GM19463 (cell line): ENCODE results near the gene TNFSF12.

Experiments used
- ATAC-seq: cut with Tn5 transposase; IDR thresholded peaks from one replicate; pipeline ENCODE4 v1.9.1; 2021; ENCODE audit warnings: mild to moderate bottlenecking, moderate library complexity; ENCODE audit not compliant: unreplicated experiment

Gene TNFSF12, protein sequence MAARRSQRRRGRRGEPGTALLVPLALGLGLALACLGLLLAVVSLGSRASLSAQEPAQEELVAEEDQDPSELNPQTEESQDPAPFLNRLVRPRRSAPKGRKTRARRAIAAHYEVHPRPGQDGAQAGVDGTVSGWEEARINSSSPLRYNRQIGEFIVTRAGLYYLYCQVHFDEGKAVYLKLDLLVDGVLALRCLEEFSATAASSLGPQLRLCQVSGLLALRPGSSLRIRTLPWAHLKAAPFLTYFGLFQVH

DNA sequence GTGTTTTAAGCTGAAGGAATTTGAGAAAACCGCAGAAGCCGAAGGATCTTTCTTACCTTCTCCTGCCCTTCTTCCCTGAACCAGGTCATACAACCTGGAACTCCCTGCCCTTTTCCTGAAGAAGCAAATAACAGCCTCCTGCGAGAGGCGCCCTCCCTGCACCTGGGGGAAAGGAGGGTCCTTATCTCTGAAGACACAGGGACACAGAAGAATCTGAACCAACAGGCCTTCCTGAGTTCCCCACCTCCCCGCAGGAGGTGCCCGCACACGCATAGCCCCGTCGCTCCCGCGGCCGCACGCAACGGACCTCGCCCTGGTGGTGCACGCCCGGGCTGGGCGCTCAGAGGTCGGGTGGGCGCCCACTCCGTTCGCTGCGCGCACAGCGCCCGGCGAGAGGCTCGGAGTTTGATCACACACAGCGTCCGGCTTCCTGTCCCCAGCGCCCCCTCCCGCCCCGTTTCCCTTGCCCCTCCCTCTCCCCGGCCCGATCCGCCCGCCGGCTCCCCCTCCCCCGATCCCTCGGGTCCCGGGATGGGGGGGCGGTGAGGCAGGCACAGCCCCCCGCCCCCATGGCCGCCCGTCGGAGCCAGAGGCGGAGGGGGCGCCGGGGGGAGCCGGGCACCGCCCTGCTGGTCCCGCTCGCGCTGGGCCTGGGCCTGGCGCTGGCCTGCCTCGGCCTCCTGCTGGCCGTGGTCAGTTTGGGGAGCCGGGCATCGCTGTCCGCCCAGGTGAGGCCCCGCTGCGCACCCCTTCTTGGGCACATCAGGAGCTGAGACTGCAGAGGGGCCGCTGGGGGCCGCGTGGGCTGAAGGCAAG lies at the start of gene TNFSF12:
Gene TNFSF12 (plus strand): TSS at position 474 of the 816 bp plus-strand sequence. CDS start 96 bp downstream, at position 570.
- ATAC-seq: no peak

DNA sequence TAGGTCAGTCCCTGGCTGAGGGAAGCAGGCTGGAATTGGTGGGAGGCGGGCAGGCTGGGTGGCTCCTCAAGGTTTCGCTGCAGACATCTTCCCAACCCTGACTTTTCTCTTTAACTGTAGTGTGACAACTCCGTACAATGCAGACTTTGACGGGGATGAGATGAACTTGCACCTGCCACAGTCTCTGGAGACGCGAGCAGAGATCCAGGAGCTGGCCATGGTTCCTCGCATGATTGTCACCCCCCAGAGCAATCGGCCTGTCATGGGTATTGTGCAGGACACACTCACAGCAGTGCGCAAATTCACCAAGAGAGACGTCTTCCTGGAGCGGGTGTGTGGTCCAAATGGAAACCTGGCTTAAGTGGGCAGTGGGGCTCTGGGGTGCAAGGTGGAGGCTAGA lies 49.7 kb upstream of the TNFSF12 start:
- no peak for ATAC-seq

DNA sequence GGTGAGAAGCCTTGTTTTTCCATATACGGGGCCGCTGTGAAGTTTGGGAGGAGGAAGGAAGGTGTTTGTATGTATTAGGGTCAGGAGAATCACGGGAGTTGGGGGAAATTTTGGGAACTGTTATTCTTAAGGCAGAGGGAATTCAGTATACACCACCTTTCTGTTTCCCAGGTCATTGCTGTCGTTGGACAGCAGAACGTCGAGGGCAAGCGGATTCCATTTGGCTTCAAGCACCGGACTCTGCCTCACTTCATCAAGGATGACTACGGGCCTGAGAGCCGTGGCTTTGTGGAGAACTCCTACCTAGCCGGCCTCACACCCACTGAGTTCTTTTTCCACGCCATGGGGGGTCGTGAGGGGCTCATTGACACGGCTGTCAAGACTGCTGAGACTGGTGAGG lies 47.1 kb upstream of the TNFSF12 start:
- ATAC-seq: no peak

DNA sequence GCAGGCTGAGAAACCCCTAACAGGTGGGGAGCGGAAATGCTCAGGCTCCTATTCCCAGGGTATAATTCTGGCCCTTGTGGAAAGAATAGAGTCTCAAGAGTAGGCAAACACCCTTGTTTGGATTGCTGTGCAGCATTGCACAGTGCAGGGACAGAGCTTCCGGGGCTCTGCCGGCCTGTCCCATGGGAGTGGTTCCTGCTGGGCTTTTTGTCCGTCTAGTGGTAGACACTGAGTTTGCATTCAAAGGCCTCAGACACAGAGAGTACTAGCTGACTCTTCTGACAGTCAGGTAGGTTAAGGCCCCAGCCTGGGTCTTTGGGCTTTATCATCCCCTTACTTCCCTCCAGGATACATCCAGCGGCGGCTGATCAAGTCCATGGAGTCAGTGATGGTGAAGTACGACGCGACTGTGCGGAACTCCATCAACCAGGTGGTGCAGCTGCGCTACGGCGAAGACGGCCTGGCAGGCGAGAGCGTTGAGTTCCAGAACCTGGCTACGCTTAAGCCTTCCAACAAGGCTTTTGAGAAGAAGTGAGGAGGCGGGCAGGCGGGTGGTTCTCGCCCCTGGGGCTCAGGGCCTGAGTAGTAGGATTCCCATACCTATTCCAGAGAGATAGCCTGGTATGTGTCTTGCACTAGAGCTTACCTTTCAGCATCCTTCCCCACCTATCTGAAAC lies 46.5 kb upstream of the TNFSF12 start:
- ATAC-seq: no peak

DNA sequence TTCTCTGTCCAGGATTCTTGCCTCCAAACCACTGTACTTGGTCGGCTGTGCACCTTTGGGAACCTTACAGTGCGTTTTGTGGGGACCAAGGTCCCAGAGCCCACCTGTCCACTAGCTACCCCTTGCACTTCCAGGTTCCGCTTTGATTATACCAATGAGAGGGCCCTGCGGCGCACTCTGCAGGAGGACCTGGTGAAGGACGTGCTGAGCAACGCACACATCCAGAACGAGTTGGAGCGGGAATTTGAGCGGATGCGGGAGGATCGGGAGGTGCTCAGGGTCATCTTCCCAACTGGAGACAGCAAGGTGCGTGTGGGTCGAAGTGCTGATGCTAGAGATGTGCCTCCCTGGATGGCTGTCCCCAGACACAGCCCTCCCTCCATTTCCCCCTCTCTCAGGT lies 45.9 kb upstream of the TNFSF12 start:
- ATAC-seq: no peak

DNA sequence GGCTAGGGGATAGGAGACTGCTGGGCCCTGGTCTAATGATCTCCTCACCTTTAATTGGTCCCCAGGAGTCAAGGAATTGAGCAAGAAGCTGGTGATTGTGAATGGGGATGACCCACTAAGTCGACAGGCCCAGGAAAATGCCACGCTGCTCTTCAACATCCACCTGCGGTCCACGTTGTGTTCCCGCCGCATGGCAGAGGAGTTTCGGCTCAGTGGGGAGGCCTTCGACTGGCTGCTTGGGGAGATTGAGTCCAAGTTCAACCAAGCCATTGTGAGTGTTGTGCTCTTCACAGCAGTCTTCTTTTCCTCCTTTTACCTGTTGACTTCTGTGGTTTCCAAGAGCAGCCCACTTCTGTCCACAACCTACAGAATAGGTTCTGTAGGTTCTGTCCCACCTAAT lies 45.3 kb upstream of the TNFSF12 start:
- no peak for ATAC-seq

DNA sequence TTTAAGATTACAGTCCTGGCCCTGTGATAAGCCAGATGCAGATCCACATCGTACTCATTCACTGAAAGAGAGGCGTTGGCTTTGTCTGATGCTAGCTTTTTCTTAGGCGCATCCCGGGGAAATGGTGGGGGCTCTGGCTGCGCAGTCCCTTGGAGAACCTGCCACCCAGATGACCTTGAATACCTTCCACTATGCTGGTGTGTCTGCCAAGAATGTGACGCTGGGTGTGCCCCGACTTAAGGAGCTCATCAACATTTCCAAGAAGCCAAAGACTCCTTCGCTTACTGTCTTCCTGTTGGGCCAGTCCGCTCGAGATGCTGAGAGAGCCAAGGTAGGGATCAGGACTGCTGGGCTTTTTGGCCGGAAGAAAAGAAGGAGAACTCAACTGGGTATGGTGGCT lies 40.7 kb upstream of the TNFSF12 start:
- no peak for ATAC-seq

DNA sequence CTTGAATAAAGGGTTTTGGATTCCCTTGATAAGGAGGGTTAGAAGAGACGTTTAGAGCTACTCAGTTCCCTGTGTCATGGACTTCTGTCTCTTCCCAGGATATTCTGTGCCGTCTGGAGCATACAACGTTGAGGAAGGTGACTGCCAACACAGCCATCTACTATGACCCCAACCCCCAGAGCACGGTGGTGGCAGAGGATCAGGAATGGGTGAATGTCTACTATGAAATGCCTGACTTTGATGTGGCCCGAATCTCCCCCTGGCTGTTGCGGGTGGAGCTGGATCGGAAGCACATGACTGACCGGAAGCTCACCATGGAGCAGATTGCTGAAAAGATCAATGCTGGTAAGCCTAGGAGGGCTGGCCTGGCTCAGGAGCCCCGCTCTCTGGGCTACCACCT lies 40.0 kb upstream of the TNFSF12 start:
- no peak for ATAC-seq

DNA sequence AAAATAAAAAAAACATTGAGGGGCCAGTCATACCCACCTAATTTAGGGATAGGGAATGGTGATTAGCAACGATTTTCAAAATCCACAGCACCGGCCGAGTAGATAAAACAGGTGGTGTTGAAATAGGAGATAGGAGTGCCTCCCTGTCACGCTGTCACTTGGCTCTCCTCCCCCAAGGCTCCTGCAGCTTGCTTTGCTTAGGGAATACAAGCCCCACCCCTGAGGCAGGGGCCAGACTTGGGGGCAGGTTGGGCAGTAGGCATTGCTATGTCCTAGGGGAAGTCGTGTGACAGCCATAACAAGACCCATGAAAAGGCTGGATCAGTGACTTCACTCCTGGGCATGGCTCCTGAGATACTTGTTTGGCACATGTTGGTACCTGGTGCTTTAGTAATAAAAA lies 38.9 kb upstream of the TNFSF12 start:
- no peak for ATAC-seq

DNA sequence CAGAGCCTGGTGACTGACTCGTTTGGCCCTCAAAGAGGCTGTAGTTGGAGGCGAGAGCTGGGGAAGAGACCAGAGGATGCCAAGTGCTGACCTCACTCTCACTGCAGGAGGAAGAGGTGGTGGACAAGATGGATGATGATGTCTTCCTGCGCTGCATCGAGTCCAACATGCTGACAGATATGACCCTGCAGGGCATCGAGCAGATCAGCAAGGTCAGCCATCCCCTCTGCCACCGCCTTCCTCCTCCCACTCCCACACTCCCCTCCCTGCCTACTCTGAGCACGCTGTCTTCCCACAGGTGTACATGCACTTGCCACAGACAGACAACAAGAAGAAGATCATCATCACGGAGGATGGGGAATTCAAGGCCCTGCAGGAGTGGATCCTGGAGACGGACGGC lies 37.8 kb upstream of the TNFSF12 start:
- no peak for ATAC-seq

DNA sequence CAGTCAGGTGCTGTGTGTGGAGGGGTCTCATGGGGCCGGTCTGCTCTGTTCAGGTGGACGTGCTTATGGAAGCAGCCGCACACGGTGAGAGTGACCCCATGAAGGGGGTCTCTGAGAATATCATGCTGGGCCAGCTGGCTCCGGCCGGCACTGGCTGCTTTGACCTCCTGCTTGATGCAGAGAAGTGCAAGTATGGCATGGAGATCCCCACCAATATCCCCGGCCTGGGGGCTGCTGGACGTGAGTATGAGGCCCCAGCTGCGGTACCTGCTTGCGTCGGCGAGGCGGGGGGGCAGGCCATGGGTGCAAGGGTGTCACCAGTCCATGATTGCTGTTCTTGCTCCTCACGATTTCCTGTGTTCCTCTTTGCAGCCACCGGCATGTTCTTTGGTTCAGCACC lies 36.8 kb upstream of the TNFSF12 start:
- no peak for ATAC-seq

DNA sequence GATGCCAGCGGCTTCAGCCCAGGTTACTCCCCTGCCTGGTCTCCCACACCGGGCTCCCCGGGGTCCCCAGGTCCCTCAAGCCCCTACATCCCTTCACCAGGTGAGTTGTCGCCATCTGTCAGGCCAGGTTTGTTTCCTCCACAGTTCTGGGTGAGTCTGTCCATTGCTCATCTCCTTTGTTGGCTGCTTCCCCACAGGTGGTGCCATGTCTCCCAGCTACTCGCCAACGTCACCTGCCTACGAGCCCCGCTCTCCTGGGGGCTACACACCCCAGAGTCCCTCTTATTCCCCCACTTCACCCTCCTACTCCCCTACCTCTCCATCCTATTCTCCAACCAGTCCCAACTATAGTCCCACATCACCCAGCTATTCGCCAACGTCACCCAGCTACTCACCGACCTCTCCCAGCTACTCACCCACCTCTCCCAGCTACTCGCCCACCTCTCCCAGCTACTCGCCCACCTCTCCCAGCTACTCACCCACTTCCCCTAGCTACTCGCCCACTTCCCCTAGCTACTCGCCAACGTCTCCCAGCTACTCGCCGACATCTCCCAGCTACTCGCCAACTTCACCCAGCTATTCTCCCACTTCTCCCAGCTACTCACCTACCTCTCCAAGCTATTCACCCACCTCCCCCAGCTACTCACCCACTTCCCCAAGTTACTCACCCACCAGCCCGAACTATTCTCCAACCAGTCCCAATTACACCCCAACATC lies 35.9 kb upstream of the TNFSF12 start:
- no peak for ATAC-seq

DNA sequence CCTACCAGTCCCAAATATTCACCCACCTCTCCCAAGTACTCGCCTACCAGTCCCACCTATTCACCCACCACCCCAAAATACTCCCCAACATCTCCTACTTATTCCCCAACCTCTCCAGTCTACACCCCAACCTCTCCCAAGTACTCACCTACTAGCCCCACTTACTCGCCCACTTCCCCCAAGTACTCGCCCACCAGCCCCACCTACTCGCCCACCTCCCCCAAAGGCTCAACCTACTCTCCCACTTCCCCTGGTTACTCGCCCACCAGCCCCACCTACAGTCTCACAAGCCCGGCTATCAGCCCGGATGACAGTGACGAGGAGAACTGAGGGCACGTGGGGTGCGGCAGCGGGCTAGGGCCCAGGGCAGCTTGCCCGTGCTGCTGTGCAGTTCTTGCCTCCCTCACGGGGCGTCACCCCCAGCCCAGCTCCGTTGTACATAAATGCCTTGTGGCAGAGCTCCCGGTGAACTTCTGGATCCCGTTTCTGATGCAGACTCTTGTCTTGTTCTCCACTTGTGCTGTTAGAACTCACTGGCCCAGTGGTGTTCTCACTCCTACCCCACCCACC lies 34.9 kb upstream of the TNFSF12 start:
- ATAC-seq: no peak

DNA sequence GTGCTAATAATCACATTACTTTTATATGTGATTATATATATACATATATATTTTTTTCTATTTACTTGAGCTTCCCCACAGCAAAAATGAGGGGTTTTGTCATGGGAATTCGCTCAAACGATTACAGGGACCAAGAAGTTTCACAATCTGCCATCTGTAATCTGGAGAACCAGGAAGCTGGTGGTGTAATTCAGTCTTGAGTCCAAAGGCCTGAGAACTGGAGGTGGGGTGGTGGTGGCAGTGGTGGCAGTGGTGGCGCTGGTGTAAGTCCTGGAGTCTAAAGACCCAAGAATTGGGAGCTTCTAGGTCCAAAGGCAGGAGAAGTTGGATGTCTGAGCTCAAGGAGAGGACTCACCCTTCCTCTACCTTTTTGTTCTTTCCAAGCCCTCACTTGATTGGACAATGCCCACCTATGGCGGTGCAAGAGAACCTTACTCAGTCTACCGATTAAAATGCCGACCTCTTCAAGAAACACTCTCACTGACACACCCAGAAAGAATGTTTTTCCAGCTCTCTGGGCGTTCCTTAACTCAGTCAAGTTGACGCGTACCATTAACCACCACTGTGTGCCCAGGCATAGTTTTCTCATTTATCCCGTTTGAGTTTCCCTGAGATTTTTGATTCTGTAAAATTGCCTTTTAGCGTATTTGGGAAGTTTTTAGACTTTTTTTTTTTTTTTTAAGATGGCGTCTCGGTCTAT lies 32.8 kb upstream of the TNFSF12 start:
- no peak for ATAC-seq

DNA sequence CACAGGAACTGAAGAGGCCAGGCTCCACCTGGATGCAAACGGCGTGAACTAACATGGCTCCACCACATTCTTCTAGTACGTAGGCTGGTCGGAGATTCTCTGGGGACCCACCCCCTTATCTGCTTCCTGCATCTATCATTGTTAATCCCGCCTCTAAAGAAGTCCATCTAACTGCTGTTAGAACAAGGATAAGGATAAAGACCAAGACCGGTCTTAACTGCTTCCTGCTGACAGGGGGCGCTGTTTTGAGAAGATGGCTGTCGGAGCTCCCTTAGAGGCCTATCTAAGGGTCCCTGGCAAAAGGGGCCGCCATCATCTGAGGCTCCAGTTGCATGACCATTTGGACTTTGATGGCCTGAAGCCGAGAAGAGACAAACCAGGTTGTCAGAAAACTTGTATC lies 25.8 kb upstream of the TNFSF12 start:
- no peak for ATAC-seq

DNA sequence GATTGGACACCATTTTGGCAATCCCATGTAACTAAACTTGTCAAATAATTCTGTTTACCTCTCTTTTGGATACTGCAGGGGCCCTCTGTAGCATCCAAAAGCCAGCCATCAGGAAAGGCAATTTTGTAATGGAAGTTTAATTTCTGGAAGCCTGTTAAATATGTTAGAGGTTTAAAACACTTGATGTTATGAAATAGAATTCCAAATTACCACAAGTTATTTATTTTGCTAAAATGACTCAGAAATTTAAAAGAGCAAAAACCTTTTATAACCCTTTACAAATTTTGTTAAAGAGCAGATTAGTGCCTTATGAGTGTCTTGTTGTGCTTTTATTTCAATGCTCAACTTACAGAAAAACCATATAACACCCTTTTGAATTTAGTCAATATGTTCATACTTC lies 20.0 kb upstream of the TNFSF12 start:
- no peak for ATAC-seq

DNA sequence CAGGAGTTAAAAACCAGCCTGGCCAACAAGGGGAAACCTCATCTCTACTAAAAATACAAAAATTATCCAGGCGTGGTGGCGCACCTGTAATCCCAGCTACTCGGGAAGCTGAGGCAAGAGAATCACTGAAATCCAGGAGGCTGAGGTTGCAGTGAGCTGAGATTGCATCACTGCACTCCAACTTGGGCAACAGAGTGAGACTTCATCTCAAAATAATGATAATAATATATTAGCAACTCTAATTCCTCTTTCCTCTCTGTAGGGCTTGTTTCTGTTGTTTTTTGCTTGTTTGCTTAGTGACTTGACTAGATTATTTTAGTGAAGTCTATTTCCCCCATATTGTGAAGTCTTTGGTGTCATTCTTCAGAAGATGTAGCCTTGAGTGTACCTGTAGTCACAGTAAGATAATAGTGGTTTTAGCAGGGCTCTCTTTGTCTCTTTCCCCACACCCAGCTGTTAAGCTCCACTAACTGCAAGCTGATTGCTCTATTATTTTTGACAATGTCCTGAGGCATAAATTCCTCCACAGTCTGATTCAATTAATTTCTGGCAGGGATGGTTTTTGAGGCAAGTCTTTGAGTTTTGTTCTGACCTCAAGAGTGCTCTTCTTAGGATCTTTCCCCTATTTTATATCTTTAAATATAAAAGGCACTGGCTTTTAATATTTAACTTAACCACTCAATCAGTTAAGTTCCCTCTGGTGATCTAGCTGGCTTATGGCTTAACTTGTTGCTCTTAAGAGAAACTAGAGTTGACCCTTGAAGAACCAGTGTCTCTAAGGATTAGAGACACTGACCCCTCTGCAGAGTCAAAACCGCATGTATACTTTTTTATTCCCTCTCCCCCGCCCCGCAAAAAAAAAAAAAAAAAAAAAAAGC lies 18.6 kb upstream of the TNFSF12 start:
- ATAC-seq: no peak

DNA sequence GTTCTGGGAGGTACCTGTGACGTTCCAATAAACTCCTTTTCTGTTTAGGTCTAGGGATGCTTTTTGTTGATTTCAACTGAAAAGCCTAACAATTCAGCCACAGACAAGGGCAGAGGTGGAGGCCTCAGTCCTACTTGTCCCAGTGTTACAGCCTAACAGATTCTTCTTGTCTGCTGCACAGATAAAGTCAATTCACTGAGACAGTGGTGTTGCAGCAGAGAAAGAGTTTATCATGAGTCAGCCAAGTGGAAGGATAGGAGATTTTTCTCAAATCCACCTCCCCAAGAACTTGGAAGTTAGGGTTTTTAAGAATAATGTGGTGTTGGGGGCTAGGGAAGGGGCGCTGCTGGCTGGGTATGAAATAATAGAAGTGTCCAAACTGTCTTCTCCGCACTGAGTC lies 10.8 kb upstream of the TNFSF12 start:
- no peak for ATAC-seq

DNA sequence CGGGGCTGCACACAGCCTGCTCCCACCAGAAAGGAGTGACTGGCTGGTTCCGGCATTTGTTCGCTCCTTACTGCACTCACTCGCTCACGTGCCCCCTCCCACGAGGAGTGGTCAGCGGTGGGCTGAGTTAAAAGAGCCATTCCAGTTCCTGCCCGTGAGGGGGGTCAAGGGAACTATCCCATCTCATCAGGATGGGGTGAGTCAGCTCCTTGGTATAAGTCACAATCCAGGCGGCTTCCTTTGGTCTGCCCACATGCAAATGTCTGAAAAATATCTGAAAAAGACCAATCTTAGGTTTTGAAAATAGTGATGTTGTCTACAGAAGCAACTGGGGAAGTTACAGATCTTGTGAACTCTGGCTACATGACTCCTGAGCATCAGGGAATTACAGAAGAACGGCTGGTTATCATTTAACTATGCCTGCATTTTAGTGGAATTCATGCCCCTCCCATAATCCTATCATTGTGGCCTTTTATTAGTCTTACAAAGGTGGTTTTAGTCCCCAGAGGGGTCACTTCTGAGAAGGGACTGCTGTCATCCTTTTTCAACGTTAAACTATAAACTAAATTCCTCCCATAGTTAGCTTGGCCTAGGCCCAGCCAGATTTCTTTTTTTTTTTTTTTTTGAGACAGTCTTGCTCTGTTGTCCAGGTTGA lies 9.8 kb upstream of the TNFSF12 start:
- no peak for ATAC-seq
